RCC 7860 (cell line): ENCODE results near the gene TBPL1.

ENCODE experiments used
- DNase-seq: peaks from one replicate; pipeline ENCODE4 v3.0.0-alpha.2; 2015; ENCODE audit warnings: low spot score
- FAIRE-seq: peaks from 2 replicates; lab custom pipeline; 2012; peaks lifted over from hg19 to GRCh38; lab: Jason Lieb, UNC

The TBPL1 gene

GRCh38 chr6:134002821-134003220, 49.8 kb downstream of the TBPL1 start:
- FAIRE-seq = no peak
- DNase-seq = peak; percentile 25

- DNase-seq = no peak
Measured at GRCh38 chr6:134003542-134003951, 50.5 kb downstream of the TBPL1 start.

GRCh38 chr6:134004714-134005113, 51.7 kb downstream of the TBPL1 start:
- DNase-seq (no peak), FAIRE-seq (no peak)

More at GRCh38 chr6:134003542-134003951, 50.5 kb downstream of the TBPL1 start:
- FAIRE-seq = no peak

DNA sequence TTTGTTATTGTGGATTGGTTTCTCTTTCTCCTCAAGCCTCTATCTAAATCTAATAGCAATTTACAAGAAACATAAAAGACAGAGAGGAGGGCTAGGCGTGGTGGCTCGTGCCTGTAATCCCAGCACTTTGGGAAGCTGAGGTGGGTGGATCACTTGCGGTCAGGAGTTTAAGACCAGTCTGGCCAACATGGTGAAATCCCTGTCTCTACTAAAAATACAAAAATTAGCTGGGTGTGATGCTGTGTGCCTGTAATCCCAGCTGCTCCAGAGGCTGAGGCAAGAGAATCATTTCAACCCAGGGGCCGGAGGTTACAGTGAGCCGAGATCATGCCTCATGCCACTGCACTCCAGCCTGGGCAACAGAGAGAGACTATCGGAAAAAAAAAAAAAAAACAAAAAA, 52.8 kb downstream of the TBPL1 start:
- FAIRE-seq = no peak
- DNase-seq = no peak

DNA sequence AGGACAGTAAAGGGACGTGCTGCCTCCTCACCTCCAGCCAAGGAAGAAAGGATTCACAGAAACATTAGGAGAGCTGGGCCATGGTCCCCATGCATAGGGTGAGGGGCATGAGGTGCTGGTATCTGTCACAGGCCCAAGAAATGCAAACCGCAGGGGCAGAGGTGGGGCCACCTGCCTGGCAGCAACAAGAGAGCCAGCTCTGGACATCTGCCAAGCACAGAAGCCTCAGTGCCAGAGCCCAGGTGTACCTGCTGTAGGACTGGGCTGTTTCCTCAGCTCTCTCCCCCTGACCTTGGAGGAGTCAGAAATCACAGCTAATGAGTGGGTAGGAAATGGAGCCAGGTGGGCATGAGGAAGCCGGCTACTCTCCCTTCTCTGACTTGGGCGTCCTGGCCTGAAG, 54.1 kb downstream of the TBPL1 start:
- FAIRE-seq (no peak), DNase-seq (no peak)

DNA sequence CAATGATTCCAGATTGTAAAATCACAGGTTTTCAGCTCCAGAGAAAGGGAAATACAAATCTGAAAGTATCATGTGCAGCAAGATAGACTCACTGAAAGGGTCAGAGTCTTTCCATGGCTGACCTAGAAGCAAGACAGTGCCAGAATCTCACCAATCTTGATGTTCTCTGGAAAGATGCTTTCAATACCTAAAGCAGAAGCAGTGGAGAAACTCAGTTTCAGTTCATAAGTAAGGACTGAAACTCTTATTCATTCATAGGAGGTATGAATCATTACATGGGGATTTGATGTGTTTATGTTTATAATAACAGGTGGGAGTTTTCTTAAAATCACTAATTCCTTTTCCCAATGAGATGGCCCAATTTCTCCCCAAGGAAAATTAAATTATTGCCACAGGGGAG, 56.9 kb downstream of the TBPL1 start:
- no peak for FAIRE-seq
- no peak for DNase-seq

GRCh38 chr6:134010400-134010799, 57.4 kb downstream of the TBPL1 start:
- no peak for FAIRE-seq
- DNase-seq = no peak

DNA sequence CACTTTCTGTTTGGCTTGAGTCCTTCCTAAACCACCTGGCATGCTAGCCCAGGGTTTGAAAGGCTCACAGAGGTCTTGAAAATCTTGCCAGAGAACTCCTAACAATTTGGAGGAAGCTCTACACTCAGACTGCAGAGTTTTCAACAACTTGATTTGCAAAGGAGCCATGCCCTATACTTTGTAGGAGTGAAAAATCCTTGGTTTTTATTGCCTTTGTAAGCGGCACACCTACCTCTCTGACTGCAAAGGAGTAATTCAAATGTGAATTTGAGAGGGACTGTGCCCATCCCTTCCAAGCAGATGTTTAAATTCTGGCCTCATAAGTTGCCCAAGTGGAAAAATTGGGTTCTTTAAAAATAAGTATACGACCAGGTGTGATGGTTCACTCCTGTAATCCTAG, 58.0 kb downstream of the TBPL1 start:
- FAIRE-seq = no peak

GRCh38 chr6:134014588-134015137, 61.6 kb downstream of the TBPL1 start:
- no peak for DNase-seq
- no peak for FAIRE-seq

More for the DNA sequence above, 58.0 kb downstream of the TBPL1 start:
- no peak for DNase-seq

- DNase-seq (no peak), FAIRE-seq (no peak)
Measured at GRCh38 chr6:134015719-134016557, 62.9 kb downstream of the TBPL1 start.

DNA sequence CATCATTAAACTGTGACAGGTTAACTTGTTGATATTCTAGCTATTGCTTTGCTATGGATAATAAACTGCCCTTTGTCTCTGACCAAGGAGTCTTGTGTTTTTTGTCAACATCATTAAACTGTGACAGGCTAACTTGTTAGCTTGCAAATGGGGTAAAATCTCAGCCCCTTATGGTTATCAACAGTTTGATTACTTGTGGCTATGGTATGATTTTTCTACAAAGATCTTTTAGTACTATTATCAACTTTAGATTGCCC, 63.5 kb downstream of the TBPL1 start:
- DNase-seq (no peak), FAIRE-seq (no peak)

GRCh38 chr6:134020071-134020470, 67.0 kb downstream of the TBPL1 start:
- FAIRE-seq = no peak

DNA sequence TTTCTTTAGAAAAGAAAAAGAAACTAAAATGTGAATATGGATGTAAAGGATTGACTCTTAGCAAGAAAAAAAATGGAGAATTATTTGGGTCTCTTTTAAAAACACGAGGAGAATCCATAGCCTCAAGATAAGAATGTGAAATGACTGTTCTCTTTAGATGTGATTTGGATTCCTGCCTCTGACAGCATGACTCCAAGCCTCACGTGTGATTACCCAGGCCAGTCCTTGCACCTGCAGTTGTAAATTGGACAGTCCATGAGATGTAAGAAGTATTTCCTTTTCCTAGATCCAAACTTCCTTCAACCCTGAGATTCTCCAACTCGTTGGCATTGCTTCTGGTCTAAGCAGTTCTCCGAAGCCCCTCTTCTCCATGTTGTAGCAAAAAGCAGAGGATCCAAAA, 67.5 kb downstream of the TBPL1 start:
- FAIRE-seq (no peak), DNase-seq (no peak)

More at GRCh38 chr6:134020071-134020470, 67.0 kb downstream of the TBPL1 start:
- DNase-seq = no peak

DNA sequence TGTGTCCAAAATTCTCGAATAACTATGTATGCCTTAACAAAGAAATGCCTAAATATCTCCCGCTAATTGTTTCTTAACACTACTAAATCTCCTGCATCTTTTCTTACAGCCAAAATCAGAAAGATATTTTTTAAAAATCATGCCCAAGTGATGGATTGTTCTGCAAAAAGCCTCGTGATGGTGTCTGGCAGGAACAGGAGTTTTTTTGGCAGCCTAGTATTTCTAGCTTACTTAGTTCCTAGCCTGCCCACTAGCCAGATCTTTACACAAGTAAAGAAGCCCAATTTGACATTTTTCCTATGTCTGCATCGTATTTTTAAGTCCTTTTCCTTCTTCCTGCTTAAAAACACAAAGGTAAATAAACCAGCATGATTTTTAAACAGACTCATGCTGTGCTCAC, 67.9 kb downstream of the TBPL1 start:
- DNase-seq = no peak
- no peak for FAIRE-seq

GRCh38 chr6:134021396-134022122, 68.5 kb downstream of the TBPL1 start:
- no peak for FAIRE-seq
- DNase-seq = no peak

GRCh38 chr6:134022650-134023049, 69.6 kb downstream of the TBPL1 start:
- FAIRE-seq (no peak), DNase-seq (no peak)

DNA sequence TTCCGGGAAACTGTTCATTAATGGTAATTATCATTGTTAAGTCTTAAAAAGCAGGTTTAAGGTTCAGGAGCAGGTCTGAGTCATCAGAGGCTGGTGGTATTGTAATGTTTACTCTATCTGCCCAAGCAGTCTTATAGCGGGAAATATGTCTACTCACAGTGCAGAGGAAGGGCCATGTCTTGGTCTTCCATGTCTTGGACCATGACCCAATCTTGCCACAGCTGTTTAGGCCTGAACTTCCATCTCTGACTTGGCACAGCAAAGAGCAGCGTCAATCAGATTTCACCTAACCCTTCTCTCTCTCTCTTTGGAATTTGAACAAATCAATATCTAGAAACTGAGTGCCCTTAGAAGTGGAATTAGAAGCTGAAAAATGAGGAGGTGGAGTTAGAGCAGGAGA, 73.6 kb downstream of the TBPL1 start:
- no peak for FAIRE-seq
- peak; percentile 26 for DNase-seq

- DNase-seq (no peak), FAIRE-seq (no peak)
Measured at GRCh38 chr6:134028438-134028837, 75.4 kb downstream of the TBPL1 start.

DNA sequence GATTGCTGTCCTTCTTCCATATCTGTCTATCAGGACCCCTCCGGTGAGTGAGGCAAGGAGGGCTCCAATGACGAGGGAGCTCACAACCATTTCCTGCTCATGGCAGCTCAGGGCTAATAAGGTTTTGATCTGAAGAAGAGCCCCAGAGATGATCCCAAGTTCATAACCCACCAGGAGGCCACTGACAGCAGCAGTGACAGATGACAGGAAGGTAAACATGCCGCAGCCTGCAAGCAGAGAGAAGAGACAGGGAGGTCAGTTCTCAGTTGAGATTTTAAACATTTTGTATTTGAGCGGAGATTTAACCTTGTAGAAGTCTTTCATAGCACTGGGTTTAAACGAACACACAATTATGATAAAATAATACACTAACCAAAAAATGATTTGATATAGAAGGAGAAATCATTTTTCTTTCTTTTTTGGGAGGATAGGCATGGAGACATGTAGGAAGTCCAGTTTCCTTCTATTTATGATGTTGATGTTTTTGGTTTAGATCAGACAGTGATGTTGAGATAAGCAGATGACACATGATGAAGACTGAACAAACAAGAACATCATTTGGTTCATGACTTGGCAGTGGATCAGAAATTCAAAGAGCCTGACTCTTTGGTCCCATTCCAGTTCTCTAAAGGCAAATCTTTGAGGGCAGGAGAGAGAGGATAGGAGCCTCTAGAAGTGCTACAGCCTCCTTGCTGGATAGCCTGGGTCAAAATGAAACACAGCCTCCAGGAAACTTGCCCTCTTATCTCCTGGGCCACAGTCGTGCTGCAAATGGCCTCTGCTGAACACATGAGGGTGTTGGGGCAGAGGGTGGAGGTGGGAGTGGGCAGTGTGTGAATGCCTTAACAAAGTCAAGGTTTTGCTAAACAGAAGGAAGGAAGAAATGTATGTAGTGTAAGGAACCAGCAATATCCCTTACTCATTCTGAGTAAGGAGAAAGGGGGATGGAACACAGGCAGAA, 76.8 kb downstream of the TBPL1 start:
- no peak for FAIRE-seq
- DNase-seq = peak; percentile 22

- FAIRE-seq = no peak
- peak; percentile 32 for DNase-seq
Measured at GRCh38 chr6:134031696-134032255, 78.8 kb downstream of the TBPL1 start.

DNA sequence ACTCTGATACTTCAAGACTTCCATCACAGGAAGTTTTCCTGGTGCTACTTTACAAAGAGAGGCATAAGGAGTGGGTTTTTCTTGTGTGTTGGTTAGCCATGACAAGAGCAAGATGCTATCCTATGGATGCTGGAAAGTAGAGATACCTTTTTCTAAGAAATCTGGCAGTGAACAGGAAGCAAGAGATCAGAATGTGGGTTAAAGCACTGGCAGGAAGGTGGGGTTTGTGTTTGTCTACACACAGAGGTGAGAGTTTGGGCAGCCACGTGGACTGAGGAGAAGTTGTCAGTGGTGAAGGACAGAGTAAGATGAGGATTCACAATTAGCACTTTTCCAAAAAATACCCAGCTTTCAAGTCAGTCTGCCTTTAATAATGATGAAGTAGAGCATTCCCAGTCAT, 81.5 kb downstream of the TBPL1 start:
- DNase-seq (no peak), FAIRE-seq (no peak)
